SK-N-SH (cell line): ENCODE data around the gene DOK1. TPM values are rescaled to one million over a fixed set of nuclear protein-coding genes. Genes with fewer than 3 reads are reported as not detected.
A peak's percentile ranks its signal among the peaks of the same experiment; 100 is the strongest.

Source experiments
- CTCF ChIA-PET: fragments of 300-600, 350-600 bp; formaldehyde crosslinking; extraction: SDS; loops from one replicate; lab custom pipeline; 2021; lab: Yijun Ruan, JAX
- POLR2A ChIA-PET: fragments of 350-600 bp; sonication (Branson Sonifier 250); formaldehyde crosslinking; extraction: SDS; loops from one replicate; lab custom pipeline; 2020; ENCODE audit warnings: antibody characterized with exemption, inconsistent platforms; lab: Yijun Ruan, JAX
- DNase-seq: peaks from one replicate; pipeline ENCODE4 v3.0.0; 2012
- H2AFZ ChIP-seq: fragments of 200-600 bp; sonication (generic); 2 replicates; pipeline ENCODE4 v1.8.1; 2016; ENCODE audit warnings: antibody characterized with exemption, mild to moderate bottlenecking, low read depth
- H3F3A ChIP-seq: fragments of 200-600 bp; sonication (generic); replicated peaks from 2 replicates; pipeline ENCODE3; 2016; ENCODE audit warnings: antibody characterized with exemption, mild to moderate bottlenecking; ENCODE audit not compliant: insufficient read depth
- H3K27ac ChIP-seq, 2 experiments: fragments of 200-500 bp in 1 of 2; fragments of 200-600 bp in 1 of 2; sonication (Bioruptor generic) in 1 of 2; sonication (generic), shearing (Covaris generic) in 1 of 2; 2 replicates each; pipeline versions ENCODE4 v1.5.1 to v1.6.1; 2014 to 2016; ENCODE audit warnings: low read depth in 2 of 2, inconsistent platforms in 1 of 2, low read length in 1 of 2, mild to moderate bottlenecking in 1 of 2, mixed read lengths in 1 of 2
- H3K27me3 ChIP-seq: fragments of 200-600 bp; sonication (generic), shearing (Covaris generic); 2 replicates; pipeline ENCODE4 v1.6.1; 2016; ENCODE audit warnings: mixed run types; ENCODE audit not compliant: insufficient read depth
- H3K36me3 ChIP-seq, 2 experiments: fragments of 200-500 bp in 1 of 2; fragments of 200-600 bp in 1 of 2; sonication (Bioruptor generic) in 1 of 2; sonication (generic) in 1 of 2; replicated peaks in 1 of 2; 2 replicates each; pipeline versions ENCODE3 to v1.5.1; 2014 to 2016; ENCODE audit warnings: low read length in 1 of 2, mild to moderate bottlenecking in 1 of 2; ENCODE audit not compliant: insufficient read depth in 2 of 2, control insufficient read depth in 1 of 2
- H3K4me1 ChIP-seq, 2 experiments: fragments of 200-500 bp in 1 of 2; fragments of 200-600 bp in 1 of 2; sonication (Bioruptor generic) in 1 of 2; sonication (generic), shearing (Covaris generic) in 1 of 2; 2 replicates each; pipeline versions ENCODE4 v1.5.1 to v1.6.1; 2014 to 2016; ENCODE audit warnings: low read depth in 1 of 2, low read length in 1 of 2, mixed run types in 1 of 2; ENCODE audit not compliant: insufficient read depth in 2 of 2, control insufficient read depth in 1 of 2
- H3K4me2 ChIP-seq: fragments of 200-600 bp; sonication (generic), shearing (Covaris generic); 2 replicates; pipeline ENCODE4 v1.6.1; 2017; ENCODE audit warnings: mixed run types
- H3K4me3 ChIP-seq, 2 experiments: fragments of 200-500 bp in 1 of 2; fragments of 200-600 bp in 1 of 2; sonication (Bioruptor generic) in 1 of 2; sonication (generic), shearing (Covaris generic) in 1 of 2; 2 replicates each; pipeline versions ENCODE4 v1.5.1 to v1.8.1; 2014 to 2016; ENCODE audit warnings: low read depth in 2 of 2, inconsistent platforms in 1 of 2, low read length in 1 of 2, mild to moderate bottlenecking in 1 of 2, mixed read lengths in 1 of 2, moderate library complexity in 1 of 2
- H3K79me2 ChIP-seq: fragments of 200-600 bp; sonication (generic); 2 replicates; pipeline ENCODE4 v1.8.1; 2017; ENCODE audit warnings: mild to moderate bottlenecking; ENCODE audit not compliant: insufficient read depth
- H3K9ac ChIP-seq: fragments of 200-600 bp; sonication (generic); 2 replicates; pipeline ENCODE4 v1.6.1; 2017; ENCODE audit warnings: mixed run types
- H3K9me2 ChIP-seq: fragments of 200-600 bp; sonication (generic); 2 replicates; pipeline ENCODE4 v1.6.1; 2017; ENCODE audit warnings: mixed run types
- H3K9me3 ChIP-seq: fragments of 200-600 bp; sonication (generic); 2 replicates; pipeline ENCODE4 v1.6.1; 2017; ENCODE audit warnings: mixed run types, mild to moderate bottlenecking, moderate library complexity
- H4K20me1 ChIP-seq: fragments of 200-600 bp; sonication (generic); 2 replicates; pipeline ENCODE4 v1.6.1; 2017; ENCODE audit warnings: mild to moderate bottlenecking, mixed run types; ENCODE audit not compliant: insufficient read depth
- CHD2 ChIP-seq: fragments of 150-350 bp; IDR thresholded peaks from 2 replicates; pipeline ENCODE4 v1.6.1; 2018; ENCODE audit warnings: low read length; ENCODE audit not compliant: partially characterized antibody
- CTCF ChIP-seq: fragments of 200-600 bp; sonication (generic); IDR thresholded peaks from 2 replicates; pipeline ENCODE4 v1.6.1; 2017; ENCODE audit warnings: antibody characterized with exemption, mild to moderate bottlenecking, moderate library complexity
- EP300 ChIP-seq, 2 experiments: IDR thresholded peaks; 2 replicates each; pipeline versions ENCODE4 v1.4.0 to v1.6.1; 2012; ENCODE audit warnings: borderline replicate concordance in 1 of 2, low read depth in 1 of 2, low read length in 1 of 2
- EZH2phosphoT487 ChIP-seq: fragments of 200-600 bp; sonication (generic); IDR thresholded peaks from 2 replicates; pipeline ENCODE4 v1.6.1; 2017; ENCODE audit warnings: low read depth, mixed run types, mild to moderate bottlenecking, antibody characterized with exemption, moderate library complexity, borderline replicate concordance
- FOXJ3 ChIP-seq: sonication (generic); formaldehyde crosslinking; IDR thresholded peaks from 2 replicates; pipeline ENCODE4 v1.5.1; 2020; ENCODE audit warnings: mild to moderate bottlenecking, missing genetic modification reagents
- GABPA ChIP-seq: IDR thresholded peaks from 2 replicates; pipeline ENCODE4 v1.4.0; 2012; ENCODE audit warnings: low read depth, mild to moderate bottlenecking
- GATA2 ChIP-seq: sonication (generic); formaldehyde crosslinking; IDR thresholded peaks from 2 replicates; pipeline ENCODE4 v1.5.0; 2020; ENCODE audit warnings: mild to moderate bottlenecking, missing genetic modification reagents
- MEF2A ChIP-seq: IDR thresholded peaks from 2 replicates; pipeline ENCODE4 v1.4.0; 2012; ENCODE audit warnings: low read depth, borderline replicate concordance
- MXI1 ChIP-seq: IDR thresholded peaks from 2 replicates; pipeline ENCODE4 v1.6.1; 2012; ENCODE audit warnings: mild to moderate bottlenecking, low read depth, low read length, improper control_type of control experiment
- NRF1 ChIP-seq: IDR thresholded peaks from 2 replicates; pipeline ENCODE4 v1.6.1; 2012; ENCODE audit warnings: low read depth, mild to moderate bottlenecking, low read length
- POLR2AphosphoS5 ChIP-seq: IDR thresholded peaks from 2 replicates; pipeline ENCODE4 v1.6.1; 2012; ENCODE audit warnings: low read depth, low read length
- RFX5 ChIP-seq: IDR thresholded peaks from 2 replicates; pipeline ENCODE4 v1.6.1; 2012; ENCODE audit warnings: mild to moderate bottlenecking, improper control_type of control experiment, low read length
- RXRA ChIP-seq: IDR thresholded peaks from 2 replicates; pipeline ENCODE4 v1.4.0; 2012; ENCODE audit warnings: low read depth, mild to moderate bottlenecking, borderline replicate concordance
- YY1 ChIP-seq: IDR thresholded peaks from 2 replicates; pipeline ENCODE4 v1.4.0; 2012; ENCODE audit warnings: low read depth, mild to moderate bottlenecking
- ZBTB33 ChIP-seq: IDR thresholded peaks from 2 replicates; pipeline ENCODE4 v1.4.0; 2012; ENCODE audit warnings: low read depth, borderline replicate concordance
- WGBS: methylation state at CpG from one replicate; pipeline ENCODE4 v1.1.6; 2017; ENCODE audit warnings: low lambda C conversion rate; 5-methylcytosine and 5-hydroxymethylcytosine counted together
- polyA plus RNA-seq, 3 experiments: library from polyadenylated mRNA; depleted of rRNA; stranded (reverse); fragments of >200 nt; gene quantifications; 2 replicates each; pipeline ENCODE4 v1.2.3, GENCODE V29; 2012

The DOK1 gene
- polyA plus RNA-seq, 1 of the 3 experiments (the other 2 are of a cell fraction) = 25.3 TPM

DNA sequence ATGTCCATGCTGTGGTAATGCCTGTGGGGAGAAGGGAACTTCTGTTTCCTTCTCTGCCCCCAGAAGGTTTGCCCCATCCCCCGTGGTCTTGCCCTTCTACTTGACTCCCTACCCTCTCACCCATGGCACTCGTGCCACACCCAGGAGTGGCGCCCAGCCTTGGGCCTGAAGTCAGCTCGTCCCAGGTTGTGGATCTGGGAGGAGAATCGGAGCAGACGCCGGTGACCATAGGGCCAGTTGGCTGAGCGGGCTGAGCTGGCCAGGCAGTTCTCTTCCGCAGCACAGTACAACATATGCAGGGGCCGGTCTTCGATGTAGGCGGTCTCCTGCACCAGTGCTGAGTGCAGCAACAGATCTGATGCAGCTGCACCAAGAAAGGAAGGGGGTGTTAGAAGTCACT is 20.1 kb upstream of the DOK1 start:
- H3K9ac ChIP-seq = no peak overlapping the region
- H3K4me2 ChIP-seq = no peak overlapping the region
- H3F3A ChIP-seq = peaks cover 18% of the 10 kb centered on the region
- H3K4me1 ChIP-seq = peaks cover 8 to 12% of the 10 kb centered on the region in 2 experiments; a peak in 3 of 4 replicates
- peak; percentile 34; the same call in 1 of the 2 replicates for TF ChIP-seq POLR2AphosphoS5
- no peak for TF ChIP-seq RXRA
- no peak for TF ChIP-seq CHD2
- no peak for TF ChIP-seq CTCF
- TF ChIP-seq EP300 (IDR thresholded peaks at IDR 0.05; ENCODE audit: borderline replicate concordance in 1 of 2, low read depth in 1 of 2, low read length in 1 of 2) = no peak
- TF ChIP-seq GABPA = no peak
- TF ChIP-seq YY1 = no peak
- no peaks in the 10 kb centered on the region for H3K27me3 ChIP-seq
- H4K20me1 ChIP-seq = no peaks in the 10 kb centered on the region
- no peaks in the 10 kb centered on the region for H3K9me2 ChIP-seq
- H2AFZ ChIP-seq = no peak overlapping the region
- H3K4me3 ChIP-seq = no peak overlapping the region
- no peaks in the 10 kb centered on the region for H3K9me3 ChIP-seq
- ChIA-PET CTCF (interaction anchor here (4.0 to 7.8 kb wide), 3 partner anchors 11 to 54 kb away, joined by 26 to 102 read pairs (median 71); partner anchors contain the start of genes CCDC142 and TTC31), POLR2A (no interaction called here)
- peaks cover 23% of the 10 kb centered on the region for H3K79me2 ChIP-seq
- no peak overlapping the region; a peak in 1 of 4 replicates for H3K27ac ChIP-seq
- peaks cover 10 to 25% of the 10 kb centered on the region in 2 experiments for H3K36me3 ChIP-seq
- WGBS = 96% methylated on average over 3 of the region's 12 CpGs
- DNase-seq = no peak

DNA sequence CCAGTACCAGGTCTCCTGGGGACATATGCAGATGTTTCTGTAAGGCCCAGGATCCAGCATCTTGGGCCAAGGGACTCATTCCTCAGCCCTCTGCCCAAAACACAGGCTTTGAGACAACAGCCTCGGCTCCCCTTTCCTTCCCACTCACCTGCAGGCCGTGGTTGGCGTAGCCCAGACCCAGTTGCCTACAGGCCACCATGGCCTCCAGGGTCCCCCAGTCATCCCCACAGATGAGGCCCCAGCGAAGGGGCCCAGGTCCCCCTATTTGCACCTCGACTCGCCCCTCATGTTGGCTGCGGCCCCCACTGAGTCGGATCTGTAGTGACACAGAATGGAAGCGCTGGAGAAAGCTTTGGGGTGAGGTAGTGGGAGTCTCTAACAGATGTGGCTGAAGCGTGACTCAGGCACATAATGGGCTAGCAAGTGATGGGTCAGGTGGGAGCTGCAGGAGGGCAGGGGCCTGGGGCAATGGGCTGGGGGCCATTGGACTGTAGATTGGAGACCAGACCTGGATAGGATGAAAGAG is 19.0 kb upstream of the DOK1 start:
- no peaks in the 10 kb centered on the region for H3K9me2 ChIP-seq
- DNase-seq = no peak
- TF ChIP-seq CHD2 (no peak), RXRA (no peak), MEF2A (no peak), CTCF (no peak), RFX5 (no peak), MXI1 (no peak), EZH2phosphoT487 (no peak), GABPA (no peak), ZBTB33 (no peak), FOXJ3 (CRISPR knock-in tag) (no peak), NRF1 (no peak), GATA2 (no peak), POLR2AphosphoS5 (no peak)
- H3K79me2 ChIP-seq = peaks cover 14% of the 10 kb centered on the region
- H3K4me2 ChIP-seq = no peak overlapping the region
- peaks cover 10 to 25% of the 10 kb centered on the region in 2 experiments for H3K36me3 ChIP-seq
- 88% methylated on average over 8 of the region's 10 CpGs for WGBS
- peaks cover 18% of the 10 kb centered on the region for H3F3A ChIP-seq
- peaks cover 8 to 12% of the 10 kb centered on the region in 2 experiments; a peak in 3 of 4 replicates for H3K4me1 ChIP-seq
- no peak overlapping the region for H3K4me3 ChIP-seq
- no peak overlapping the region for H3K9ac ChIP-seq
- no peaks in the 10 kb centered on the region for H4K20me1 ChIP-seq
- no peak overlapping the region for H3K27ac ChIP-seq
- H3K9me3 ChIP-seq = no peaks in the 10 kb centered on the region
- CTCF ChIA-PET = interaction anchor here (2.1 to 7.8 kb wide), 3 partner anchors 29 to 53 kb away, joined by 7 to 102 read pairs (median 71); partner anchors contain the start of genes CCDC142, PCGF1 and TTC31
- H3K27me3 ChIP-seq = no peaks in the 10 kb centered on the region
- no peak overlapping the region for H2AFZ ChIP-seq
- POLR2A ChIA-PET = interaction anchor here (0.7 kb wide), 1 partner anchor 9 kb away, joined by 3 read pairs; no protein-coding TSS in a partner anchor
